RCC 7860 (cell line): ENCODE measurements around the gene TBL1Y.
"Not testable (repeated sequence)": the region's sequence is repeated elsewhere in the genome, so short reads cannot be mapped to it uniquely, and the experiment has no call there.

Source experiments
- DNase-seq: peaks from one replicate; pipeline ENCODE4 v3.0.0-alpha.2; 2015; ENCODE audit warnings: low spot score
- FAIRE-seq: peaks from 2 replicates; lab custom pipeline; 2012; peaks lifted over from hg19 to GRCh38; lab: Jason Lieb, UNC

The TBL1Y gene

GRCh38 chrY:6910372-6911252 lies at the start of gene TBL1Y:
TBL1Y (plus strand) TSS chrY:6910697; CDS start chrY:7025085, 114,388 bp downstream.
- DNase-seq, result no peak
- no peak for FAIRE-seq

- DNase-seq, result no peak
- no peak for FAIRE-seq
Measured at GRCh38 chrY:6894496-6894895, 16.0 kb upstream of the TBL1Y start.

GRCh38 chrY:6895236-6895635 lies 15.3 kb upstream of the TBL1Y start:
- FAIRE-seq, result no peak

GRCh38 chrY:6902116-6902515 lies 8.4 kb upstream of the TBL1Y start:
- DNase-seq, FAIRE-seq: not testable (repeated sequence)

More at GRCh38 chrY:6895236-6895635, 15.3 kb upstream of the TBL1Y start:
- no peak for DNase-seq

DNA sequence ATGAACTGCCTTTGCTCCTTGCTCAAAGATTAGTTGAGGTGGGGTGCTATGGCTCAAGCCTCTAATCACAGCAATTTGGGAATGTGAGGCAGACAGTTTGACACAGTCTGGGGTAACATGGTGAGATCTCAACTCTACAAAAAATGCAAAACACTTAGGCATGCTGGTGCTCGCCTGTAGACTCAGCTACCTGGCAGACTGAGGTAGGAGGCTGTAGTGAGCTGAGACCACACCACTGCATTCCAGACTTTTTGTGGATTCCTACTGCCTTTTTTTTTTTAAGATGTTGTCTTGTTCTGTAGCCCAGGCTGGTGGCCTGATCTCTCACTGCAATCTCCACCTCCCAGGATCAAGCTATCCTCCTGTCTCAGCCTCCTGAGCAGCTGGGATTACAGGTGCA lies 2.9 kb upstream of the TBL1Y start:
- DNase-seq (no peak), FAIRE-seq (no peak)

GRCh38 chrY:6908021-6908420 lies 2.5 kb upstream of the TBL1Y start:
- not testable (repeated sequence) for FAIRE-seq, DNase-seq

GRCh38 chrY:6909118-6909521 lies 1.4 kb upstream of the TBL1Y start:
- DNase-seq, result no peak

GRCh38 chrY:6909856-6910255 lies 641 bp upstream of the TBL1Y start:
- FAIRE-seq (no peak), DNase-seq (no peak)

More at GRCh38 chrY:6909118-6909521, 1.4 kb upstream of the TBL1Y start:
- FAIRE-seq, result no peak

- FAIRE-seq (no peak), DNase-seq (no peak)
Measured at GRCh38 chrY:6911253-6911881, 870 bp downstream of the TBL1Y start, which contains the start of gene AMELY. AMELY (minus strand) TSS chrY:6911752; CDS start chrY:6872608, 39,144 bp downstream.

DNA sequence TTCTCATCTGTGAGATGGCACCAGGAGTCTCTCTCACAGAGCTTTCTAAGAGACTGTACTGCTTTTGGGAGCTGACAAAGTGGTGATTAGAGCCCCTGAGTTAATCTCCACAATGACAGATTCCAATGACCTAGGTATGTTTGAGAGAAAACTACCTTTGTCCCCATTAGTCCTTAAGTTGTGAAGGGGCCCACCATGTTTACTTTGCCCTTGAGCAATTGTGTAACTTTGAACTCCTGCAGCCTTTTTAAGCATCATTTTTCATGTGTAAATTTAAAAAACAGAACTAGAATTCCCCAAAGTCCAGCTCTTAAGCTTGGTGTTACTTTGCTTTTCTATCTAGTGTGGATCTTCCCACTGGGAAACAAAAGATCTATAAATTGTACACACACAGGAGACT lies 2.9 kb downstream of the TBL1Y start:
- no peak for FAIRE-seq
- DNase-seq, result no peak

DNA sequence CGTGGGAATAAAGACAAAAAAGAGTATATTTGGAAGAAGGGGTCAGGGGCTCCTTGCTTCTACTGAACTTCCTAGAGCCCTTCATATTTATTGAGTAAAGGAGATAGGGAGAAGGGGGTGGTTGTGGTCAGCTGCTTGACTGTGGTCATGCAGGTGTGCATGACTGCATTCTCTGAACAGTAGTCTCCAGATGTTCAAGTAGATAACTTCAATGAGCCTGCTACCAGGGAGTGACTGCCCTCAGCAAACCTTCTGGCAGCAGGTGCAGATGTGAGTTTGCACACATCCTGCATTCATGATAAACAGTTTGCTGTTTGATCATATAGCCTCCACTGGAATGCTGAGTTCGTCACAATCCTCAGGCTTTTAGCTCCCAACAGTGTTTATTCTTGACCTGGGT lies 10.6 kb downstream of the TBL1Y start:
- FAIRE-seq, result no peak
- no peak for DNase-seq

GRCh38 chrY:6928265-6928664 lies 17.8 kb downstream of the TBL1Y start:
- FAIRE-seq, result no peak

DNA sequence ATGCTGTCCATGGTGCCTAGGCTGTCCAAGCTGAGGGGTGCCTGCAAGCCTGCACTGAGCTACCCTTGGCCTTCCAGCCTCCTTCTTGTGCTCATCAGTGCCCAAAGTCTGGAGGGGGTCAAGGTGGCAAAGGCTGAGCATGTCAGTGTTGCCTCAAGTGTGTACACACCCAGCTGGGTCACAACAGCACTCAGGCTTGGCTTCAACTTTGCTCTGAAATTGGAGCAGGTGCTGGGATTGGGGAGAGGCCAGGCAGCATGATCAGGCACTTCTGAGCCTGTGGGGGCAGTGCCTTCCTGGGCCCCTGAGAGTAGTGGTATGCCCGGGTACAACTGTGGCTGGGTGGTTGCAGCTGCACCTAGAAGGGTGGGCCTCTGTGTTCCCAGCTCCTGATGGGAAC lies 18.7 kb downstream of the TBL1Y start:
- DNase-seq, result no peak
- FAIRE-seq, result no peak

More at GRCh38 chrY:6928265-6928664, 17.8 kb downstream of the TBL1Y start:
- no peak for DNase-seq

DNA sequence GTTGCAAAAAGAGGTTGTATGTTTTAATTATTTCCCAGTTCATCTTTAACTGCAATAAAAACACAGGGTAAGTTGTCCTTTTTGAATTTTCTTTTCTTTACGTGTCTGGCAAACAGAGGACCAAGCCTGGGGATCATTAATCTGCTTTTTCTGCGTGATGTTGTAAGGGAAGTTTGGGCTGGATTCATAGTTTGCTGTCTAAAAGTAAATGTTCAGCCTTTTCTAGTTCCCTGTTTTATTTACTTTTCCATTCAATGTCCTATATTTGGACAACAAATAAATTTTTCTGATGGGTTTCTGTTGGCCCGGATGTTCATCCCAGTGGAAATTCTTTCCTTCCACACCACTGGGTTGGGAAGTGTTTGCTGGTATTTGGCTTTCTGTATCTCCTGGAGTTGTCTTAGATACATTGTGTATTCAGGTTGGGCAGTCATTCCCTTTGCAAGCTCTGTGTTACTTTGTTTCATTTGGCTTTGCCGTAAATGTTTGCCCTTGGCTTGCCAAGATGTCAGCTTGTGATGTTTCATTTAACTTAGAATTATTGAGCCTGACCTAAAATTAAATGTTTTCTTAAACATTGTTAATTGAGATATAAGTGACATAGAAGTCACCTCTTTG lies 21.4 kb downstream of the TBL1Y start:
- FAIRE-seq (no peak), DNase-seq (no peak)

- DNase-seq (no peak), FAIRE-seq (no peak)
Measured at GRCh38 chrY:6935497-6935896, 25.0 kb downstream of the TBL1Y start.

DNA sequence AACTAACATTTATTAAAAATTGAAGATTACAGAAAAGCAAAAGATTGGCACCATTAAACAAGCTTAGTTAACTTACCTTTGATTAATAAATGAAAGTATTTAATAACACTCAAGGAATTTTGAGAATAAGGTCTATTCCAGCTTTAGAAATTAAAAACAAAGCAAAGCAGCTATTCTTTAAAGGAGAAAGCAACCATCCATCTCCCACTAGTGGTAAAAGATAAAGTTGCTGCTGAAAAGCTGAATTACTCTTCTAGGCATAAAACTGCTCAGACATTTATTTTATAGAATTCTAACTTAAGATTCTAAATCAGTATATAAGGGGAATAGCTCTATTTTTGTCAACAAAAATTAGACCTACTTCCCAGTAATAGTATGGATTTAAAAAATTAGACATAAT lies 37.2 kb downstream of the TBL1Y start:
- DNase-seq, result no peak
- FAIRE-seq, result peak; percentile 17

GRCh38 chrY:6948378-6948777 lies 37.9 kb downstream of the TBL1Y start:
- FAIRE-seq (no peak), DNase-seq (no peak)

- FAIRE-seq, result no peak
- no peak for DNase-seq
Measured at GRCh38 chrY:6949947-6950346, 39.5 kb downstream of the TBL1Y start.

DNA sequence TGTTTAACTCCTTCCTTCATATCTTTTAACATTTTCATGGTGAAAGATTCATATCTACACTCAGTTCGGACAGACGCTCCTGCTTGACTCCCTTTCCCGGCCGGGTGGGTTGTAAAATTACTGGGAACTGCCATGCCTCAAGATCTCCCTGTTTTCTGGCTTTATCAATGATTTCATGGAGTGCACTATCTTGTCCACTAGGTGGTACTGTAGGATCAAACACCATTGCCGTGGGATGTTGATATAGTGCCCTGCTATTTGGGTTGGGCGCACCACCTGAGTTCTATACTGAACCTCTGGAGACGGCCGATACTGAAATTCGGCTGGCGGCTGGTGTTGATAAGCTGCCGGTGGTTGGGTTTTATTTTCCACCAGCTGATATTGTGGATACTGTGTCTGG lies 54.2 kb downstream of the TBL1Y start:
- FAIRE-seq, result peak; percentile 31
- peak; percentile 38 for DNase-seq

- no peak for DNase-seq
- no peak for FAIRE-seq
Measured at GRCh38 chrY:6966521-6966920, 56.0 kb downstream of the TBL1Y start.

- FAIRE-seq, result no peak
- no peak for DNase-seq
Measured at GRCh38 chrY:6967736-6968135, 57.2 kb downstream of the TBL1Y start.
